SKM-1 (cell line): ENCODE data around the gene RBBP4.
A peak's percentile ranks its signal among the peaks of the same experiment; 100 is the strongest.
"Not testable (repeated sequence)": the region's sequence is repeated elsewhere in the genome, so short reads cannot be mapped to it uniquely, and the experiment has no call there.

ENCODE experiments used
- DNase-seq: peaks from one replicate; lab custom pipeline; 2025; ENCODE audit not compliant: unreplicated experiment; lab: John Stamatoyannopoulos, UW

RBBP4 gene

DNA sequence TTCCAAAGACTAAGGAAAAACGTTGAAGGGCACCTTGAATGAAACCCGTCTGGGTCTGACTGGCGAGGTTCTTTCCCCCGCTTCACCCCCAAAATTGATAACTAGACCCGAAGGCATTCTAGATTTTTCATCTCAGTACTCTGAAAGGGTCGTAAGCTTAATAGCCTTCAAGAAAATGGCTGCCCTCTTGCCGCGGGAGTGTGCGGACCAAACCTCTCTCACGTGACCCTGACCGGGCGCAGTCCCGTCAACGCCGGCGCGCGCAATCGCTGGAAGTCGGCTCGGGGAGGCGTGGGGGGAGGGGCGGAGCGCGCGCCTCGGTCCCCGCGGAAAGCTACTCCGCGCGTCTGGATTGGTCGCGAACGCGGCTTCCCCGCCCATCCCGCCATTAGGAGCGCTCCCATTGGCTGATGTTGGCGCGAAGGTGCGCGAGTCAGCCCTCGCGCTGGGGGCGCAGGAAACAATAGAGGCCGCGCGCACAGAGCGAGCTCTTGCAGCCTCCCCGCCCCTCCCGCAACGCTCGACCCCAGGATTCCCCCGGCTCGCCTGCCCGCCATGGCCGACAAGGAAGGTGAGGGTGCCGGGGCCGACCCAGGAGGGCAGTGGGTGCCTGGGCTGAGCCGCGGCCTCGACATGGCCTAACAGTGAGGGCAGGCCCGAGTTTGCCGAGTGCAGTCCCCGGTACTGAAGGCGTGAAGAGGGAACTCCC lies at the start of gene RBBP4:
Gene RBBP4, plus strand, starts transcription at position 457 of the 709 bp plus-strand sequence. Its CDS starts 99 bp downstream, at position 556.
- DNase-seq: peak; percentile 93

GRCh38 chr1:32605711-32606424 lies 45.1 kb upstream of the RBBP4 start:
- DNase-seq: no peak

DNA sequence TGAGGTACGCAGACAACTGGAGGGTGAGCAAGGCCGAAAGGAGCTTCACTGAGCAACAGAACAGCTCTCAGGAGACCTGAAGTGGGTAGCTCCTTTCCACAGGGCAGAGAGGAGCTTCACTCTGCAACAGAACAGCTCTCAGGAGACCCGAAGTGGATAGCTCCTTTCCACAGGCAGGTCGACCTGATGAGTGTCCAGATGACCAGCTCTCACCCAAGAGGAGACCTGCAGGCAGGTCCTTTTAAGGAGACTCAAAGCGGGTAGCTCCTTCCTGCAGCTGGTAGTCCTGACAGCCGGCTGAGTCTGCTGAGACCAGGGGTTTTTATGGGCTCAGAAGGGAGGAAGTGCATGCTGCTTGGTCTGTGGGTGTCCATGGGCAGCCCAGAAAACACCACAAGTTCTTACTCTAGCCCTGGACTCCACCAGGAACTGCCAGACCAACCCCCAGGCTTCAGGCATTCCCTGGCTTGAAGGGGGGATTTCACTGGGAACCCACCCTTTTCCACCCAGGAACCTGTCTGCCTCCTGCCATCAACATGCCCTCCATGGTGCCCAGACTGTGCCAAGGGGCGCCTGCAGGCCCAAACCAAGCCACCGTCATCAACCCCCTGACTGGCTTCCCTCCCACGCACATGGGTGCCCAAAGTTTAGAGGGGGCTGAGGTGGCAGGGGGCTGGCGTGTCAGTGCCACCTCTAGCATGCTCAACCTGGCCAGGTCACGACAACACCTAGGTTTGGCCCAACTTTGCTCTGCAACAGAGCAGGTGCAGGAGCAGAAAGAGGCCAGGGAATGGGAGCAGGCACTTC lies 44.2 kb upstream of the RBBP4 start:
- no peak for DNase-seq

GRCh38 chr1:32609180-32609579 lies 41.8 kb upstream of the RBBP4 start:
- DNase-seq: no peak

DNA sequence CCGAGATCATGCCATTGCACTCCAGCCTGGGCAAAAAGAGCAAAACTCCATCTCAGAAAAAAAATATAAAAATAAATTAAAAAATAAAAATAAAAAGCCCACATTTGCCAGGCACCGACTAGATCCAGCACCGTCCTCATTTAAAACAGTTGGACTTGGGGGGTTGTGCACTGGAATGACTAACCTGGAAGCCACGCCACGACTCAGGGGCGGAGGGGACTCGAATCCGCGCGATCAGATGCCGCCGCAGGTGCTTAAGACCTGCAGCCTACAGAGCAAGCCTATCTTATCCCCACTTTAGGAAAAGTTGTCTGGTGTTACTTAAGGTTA lies 39.2 kb upstream of the RBBP4 start:
- no peak for DNase-seq

- no peak for DNase-seq
Measured at GRCh38 chr1:32612189-32612881, 38.7 kb upstream of the RBBP4 start.

- no peak for DNase-seq
Measured at GRCh38 chr1:32613472-32613871, 37.5 kb upstream of the RBBP4 start.

DNA sequence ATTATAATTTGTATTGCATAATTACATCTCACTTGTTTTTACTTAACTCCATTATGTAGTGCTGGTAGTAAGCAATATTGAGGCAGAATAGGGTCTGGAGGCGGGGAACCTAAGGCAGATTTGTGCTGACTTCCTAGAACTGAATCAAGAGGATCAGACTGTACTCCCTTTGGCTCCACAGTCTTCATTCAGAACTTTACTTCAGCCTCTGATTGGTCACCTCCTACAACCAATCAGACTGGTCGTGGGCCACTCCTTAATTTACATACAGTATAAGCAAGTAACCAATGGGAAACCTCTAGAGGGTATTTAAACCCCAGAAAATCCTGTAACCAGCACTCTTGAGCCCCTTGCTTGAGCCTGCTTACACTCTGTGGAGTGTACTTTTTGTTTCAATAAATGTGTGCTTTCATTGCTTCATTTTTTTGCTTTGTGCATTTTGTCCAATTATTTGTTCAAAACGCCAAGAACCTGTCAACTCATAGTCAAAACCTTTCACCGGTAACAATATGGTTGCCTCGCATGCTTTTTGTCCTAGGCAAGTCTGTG lies 32.3 kb upstream of the RBBP4 start:
- no peak for DNase-seq

DNA sequence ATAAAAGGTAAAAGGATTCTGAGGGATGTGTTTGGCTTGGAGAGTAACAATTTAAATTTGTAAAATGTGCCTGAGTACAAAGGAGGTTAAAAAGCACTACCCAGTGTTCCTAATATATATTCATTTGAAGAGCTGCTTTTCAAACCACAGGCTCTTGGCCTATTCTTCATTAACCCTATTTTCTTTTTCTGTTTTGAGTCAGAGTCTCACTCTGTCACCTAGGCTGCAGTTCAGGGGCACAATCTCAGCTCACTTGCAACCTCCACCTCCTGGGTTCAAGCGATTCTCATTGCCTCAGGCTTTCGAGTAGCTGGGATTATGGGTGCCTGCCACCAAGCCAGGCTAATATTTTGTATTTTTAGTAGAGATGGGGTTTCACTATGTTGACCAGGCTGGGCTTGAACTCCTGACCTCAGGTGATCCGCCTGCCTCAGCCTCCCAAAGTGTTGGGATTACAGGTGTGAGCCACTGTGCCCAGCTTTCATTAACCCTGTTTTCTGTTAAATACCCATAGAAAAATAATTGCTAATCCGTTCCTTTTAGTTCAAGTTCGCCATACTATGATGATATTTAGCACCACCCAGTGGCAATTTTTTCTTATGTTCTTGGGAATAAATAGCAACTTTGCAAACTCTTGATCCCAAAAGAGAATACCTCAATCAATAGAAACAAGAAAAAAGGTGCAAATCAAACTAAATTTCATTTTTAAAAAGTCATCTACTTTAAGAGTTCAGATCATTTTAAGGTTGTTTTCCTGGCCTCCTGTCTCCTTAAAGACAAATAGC lies 31.1 kb upstream of the RBBP4 start:
- DNase-seq: no peak

- DNase-seq: no peak
Measured at GRCh38 chr1:32622205-32622604, 28.8 kb upstream of the RBBP4 start.

DNA sequence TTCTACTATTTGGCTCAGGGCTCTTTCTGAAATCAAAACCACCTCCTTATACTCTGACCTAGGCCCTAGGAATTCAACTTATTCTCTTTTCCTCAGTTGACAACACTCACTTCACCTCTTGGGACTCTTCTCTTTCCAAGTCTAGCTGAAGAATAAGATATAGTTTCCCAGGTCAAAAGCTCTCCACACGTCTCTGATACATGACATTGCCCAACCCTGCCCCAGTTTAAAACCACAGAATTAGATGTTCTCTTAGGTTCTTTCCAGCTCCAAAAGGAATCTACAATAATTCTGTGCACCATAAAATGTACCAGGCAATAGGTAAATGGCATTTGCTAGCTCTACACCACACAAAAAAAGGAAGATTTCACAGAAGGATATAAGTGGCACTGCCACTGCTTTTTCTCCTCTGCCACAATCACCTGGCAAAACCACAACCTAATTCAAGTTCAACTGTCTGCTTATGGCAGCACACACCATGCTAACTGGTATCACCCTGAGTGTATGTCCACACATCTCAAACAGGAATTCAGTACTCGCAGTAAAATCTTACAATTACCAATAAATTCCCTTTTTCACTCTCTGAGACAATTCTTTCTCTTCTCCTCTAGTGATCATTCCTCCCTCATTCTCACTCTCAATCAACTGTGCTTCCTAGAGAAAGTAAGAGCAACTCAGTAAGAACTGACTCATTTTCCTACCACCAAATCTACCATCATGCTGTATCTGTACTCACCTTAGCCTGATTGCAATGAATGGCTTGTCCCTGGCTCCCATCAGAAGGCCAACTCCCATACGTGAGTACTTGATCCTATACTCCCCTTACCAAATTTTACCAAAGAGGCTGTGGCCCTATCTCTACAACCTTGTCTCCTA lies 28.0 kb upstream of the RBBP4 start:
- no peak for DNase-seq

- no peak for DNase-seq
Measured at GRCh38 chr1:32623775-32624174, 27.2 kb upstream of the RBBP4 start.

- DNase-seq: no peak
Measured at GRCh38 chr1:32626176-32626575, 24.8 kb upstream of the RBBP4 start.

DNA sequence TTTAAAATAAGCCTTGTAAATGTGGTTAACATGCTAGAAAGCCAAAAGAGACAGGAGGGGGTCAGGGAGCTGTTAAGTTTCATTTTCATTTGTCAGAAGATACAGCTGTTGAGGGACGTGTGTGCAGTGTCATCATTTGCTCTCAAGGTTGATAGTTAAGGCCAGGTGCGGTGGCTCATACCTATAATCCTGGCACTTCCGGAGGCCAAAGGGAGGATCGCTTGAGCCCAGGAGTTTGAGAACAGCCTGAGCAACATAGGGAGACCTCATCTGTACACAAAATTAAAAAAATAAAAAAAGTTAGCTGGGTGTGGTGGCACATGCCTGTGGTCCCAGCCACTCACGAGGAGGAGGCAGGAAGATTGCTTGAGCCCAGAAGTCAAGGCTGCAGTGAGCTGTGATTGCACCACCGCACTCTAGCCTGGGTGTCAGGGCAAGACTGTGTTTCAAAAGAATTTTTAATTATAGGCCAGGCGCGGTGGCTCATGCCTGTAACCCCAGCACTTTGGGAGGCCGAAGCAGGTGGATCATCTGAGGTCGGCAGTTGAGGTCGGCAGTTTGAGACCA lies 23.3 kb upstream of the RBBP4 start:
- DNase-seq: no peak

DNA sequence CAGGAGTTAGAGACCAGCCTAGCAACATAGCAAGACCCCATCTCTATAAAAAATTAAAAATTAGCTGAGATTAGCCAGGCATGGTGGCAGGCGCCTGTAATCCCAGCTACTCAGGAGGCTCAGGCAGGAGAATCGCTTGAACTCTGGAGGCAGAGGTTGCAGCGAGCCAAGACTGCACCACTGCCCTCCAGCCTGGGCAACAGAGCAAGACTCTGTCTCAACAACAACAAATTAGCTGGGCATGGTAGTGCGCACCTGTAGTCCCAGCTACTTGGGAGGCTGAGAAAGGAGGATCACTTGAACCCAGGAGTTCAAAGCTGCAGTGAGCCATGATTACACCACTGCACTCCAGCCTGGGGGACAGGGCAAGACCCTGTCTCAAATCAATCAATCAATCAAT lies 20.8 kb upstream of the RBBP4 start:
- not testable (repeated sequence) for DNase-seq

GRCh38 chr1:32632829-32633228 lies 18.2 kb upstream of the RBBP4 start:
- DNase-seq: no peak

DNA sequence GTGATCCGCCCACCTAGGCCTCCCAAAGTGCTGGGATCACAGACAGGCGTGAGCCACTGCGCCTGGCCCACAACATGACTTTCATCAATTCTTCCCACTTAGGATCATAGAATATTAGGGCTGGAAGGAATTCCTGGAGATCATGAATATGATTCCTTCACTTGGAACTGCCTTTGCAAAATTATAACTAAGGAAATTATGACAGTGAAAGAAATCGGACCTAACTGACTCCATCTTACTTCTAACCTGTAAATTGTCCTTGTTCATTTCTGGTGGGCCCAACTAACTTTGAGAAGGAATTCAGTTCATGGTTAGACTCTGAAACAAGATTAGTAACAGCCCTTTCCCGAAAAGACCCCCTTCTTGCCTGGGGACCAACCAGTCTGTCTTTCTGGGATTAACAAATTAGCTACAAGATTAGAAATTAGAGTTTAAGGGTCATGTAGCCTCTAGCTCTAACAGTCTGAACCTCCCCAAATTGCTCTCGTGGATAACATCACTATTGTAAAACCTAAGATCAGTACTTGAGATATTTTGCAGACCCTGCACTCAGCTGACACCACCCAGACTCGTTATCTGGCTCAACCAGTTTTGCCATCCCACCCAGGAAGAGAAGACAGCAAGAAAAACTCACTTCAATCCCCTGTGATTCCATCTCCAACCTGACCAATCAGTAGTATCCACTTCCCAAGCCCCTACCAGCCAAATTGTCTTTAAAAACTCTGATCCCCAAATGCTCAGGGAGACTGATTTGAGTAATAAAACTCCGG lies 15.3 kb upstream of the RBBP4 start:
- DNase-seq: no peak

DNA sequence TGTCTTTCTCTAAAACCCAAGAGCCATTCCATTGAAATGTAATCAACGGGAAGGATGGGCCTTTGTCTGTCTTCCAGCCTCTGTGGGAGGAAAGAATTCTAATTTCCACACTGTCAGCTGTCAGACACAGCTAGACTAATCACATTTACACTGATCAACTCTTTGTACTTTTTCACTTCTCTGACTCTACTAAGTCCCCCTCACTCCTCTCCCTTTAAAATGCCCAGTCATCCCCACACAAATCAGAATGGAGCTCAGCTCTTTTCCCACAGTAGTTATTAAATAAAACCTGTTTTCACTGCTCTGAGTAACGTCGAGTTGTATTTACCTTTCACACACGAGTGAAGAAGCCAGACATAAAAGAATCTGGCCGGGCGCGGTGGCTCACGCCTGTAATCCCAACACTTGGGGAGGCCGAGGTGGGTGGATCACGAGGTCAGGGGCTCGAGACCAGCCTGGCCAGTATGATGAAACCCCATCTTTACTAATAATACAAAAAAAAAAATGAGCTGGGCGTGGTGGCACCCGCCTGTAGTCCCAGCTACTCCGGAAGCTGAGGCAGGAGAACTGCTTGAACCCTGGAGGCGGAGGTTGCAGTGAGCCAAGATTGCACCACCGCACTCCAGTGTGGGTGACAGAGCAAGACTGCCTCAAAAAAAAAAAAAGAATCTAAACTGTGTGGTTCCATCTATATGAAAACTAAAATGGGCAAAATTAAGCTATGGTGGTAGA lies 13.9 kb upstream of the RBBP4 start:
- DNase-seq: no peak
